GM12891 (cell line): ENCODE data around the gene GSTT2.
"Not testable (repeated sequence)": the region's sequence is repeated elsewhere in the genome, so short reads cannot be mapped to it uniquely, and the experiment has no call there.

Source experiments
- PAX5 ChIP-seq: IDR thresholded peaks from 2 replicates; pipeline ENCODE4 v1.6.1; 2011; ENCODE audit warnings: low read length, moderate library complexity, mild to moderate bottlenecking; ENCODE audit not compliant: insufficient read depth, severe bottlenecking
- POLR2A ChIP-seq: IDR thresholded peaks from 2 replicates; pipeline ENCODE4 v1.6.1; 2011; ENCODE audit warnings: low read depth, low read length, control low read depth
- POLR2AphosphoS5 ChIP-seq: IDR thresholded peaks from 2 replicates; pipeline ENCODE4 v1.6.1; 2011; ENCODE audit warnings: low read depth, low read length, control low read depth
- TAF1 ChIP-seq: IDR thresholded peaks from 2 replicates; pipeline ENCODE4 v1.6.1; 2011; ENCODE audit warnings: low read depth, low read length, control low read depth

DNA sequence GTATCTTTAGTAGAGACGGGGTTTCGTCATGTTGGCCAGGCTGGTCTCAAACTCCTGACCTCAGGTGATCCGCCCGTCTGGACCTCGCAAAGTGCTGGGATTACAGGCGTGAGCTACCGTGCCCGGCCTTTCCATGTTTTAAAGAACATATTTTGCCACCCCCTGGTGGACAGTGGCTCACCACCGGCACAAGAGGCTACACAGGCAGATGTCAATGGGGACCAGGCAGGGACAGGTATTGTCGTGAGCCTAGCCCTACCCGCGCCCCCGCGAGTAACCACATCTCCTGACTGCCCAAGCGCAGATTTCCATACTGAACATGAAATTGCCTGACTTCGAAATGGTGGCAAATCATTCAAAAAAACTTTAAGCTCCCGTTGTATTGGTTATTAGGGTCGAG, 13.8 kb upstream of the GSTT2 start:
- not testable (repeated sequence) for TF ChIP-seq TAF1, POLR2AphosphoS5, POLR2A, PAX5
